Neural progenitor cell (in vitro differentiated cells): Measurements from ENCODE around the gene ZXDA. TPM values are rescaled to one million over a fixed set of nuclear protein-coding genes. Genes with fewer than 3 reads are reported as not detected.

Source experiments
- DNase-seq: peaks from one replicate; pipeline ENCODE4 v3.0.0-alpha.2; 2016; ENCODE audit warnings: low spot score
- H2AFZ ChIP-seq: fragments of 200-600 bp; sonication (generic); replicated peaks from 2 replicates; pipeline ENCODE4 v1.6.1; 2016; ENCODE audit warnings: antibody characterized with exemption
- H3F3A ChIP-seq: fragments of 200-600 bp; sonication (generic); 2 replicates; pipeline ENCODE4 v1.6.1; 2016; ENCODE audit warnings: antibody characterized with exemption, low read depth
- H3K27ac ChIP-seq: fragments of 200-600 bp; sonication (generic); 2 replicates; pipeline ENCODE4 v1.5.1; 2016; ENCODE audit warnings: mild to moderate bottlenecking
- H3K27me3 ChIP-seq: fragments of 200-600 bp; sonication (generic); 2 replicates; pipeline ENCODE4 v1.6.1; 2016; ENCODE audit warnings: mild to moderate bottlenecking, moderate library complexity
- H3K36me3 ChIP-seq: fragments of 200-600 bp; sonication (generic); 2 replicates; pipeline ENCODE4 v1.5.1; 2016
- H3K4me1 ChIP-seq: fragments of 200-600 bp; sonication (generic); 2 replicates; pipeline ENCODE4 v1.6.1; 2016; ENCODE audit warnings: mixed run types
- H3K4me2 ChIP-seq: fragments of 200-600 bp; sonication (generic); 2 replicates; pipeline ENCODE4 v1.6.1; 2016
- H3K4me3 ChIP-seq: fragments of 200-600 bp; sonication (generic); 2 replicates; pipeline ENCODE4 v1.5.1; 2016
- H3K79me2 ChIP-seq: fragments of 200-600 bp; sonication (generic); 2 replicates; pipeline ENCODE4 v1.6.1; 2016; ENCODE audit warnings: low read depth
- H3K9ac ChIP-seq: fragments of 200-600 bp; sonication (generic); 2 replicates; pipeline ENCODE4 v1.6.1; 2016
- H3K9me3 ChIP-seq: fragments of 200-600 bp; sonication (generic); 2 replicates; pipeline ENCODE4 v1.5.1; 2016; ENCODE audit warnings: low read depth
- H4K20me1 ChIP-seq: fragments of 200-600 bp; sonication (generic); 2 replicates; pipeline ENCODE4 v1.6.1; 2016; ENCODE audit warnings: low read depth
- H3K27ac Mint-ChIP-seq: 3 replicates; pipeline ENCODE4 v1.8.0; 2021; ENCODE audit warnings: mixed read lengths
- H3K27me3 Mint-ChIP-seq: 2 replicates; pipeline ENCODE4 v1.8.0; 2022; ENCODE audit warnings: low read depth, mild to moderate bottlenecking, inconsistent platforms, moderate library complexity, mixed read lengths; ENCODE audit not compliant: insufficient read depth
- H3K36me3 Mint-ChIP-seq: 3 replicates; pipeline ENCODE4 v1.8.0; 2021; ENCODE audit warnings: mixed read lengths
- H3K4me1 Mint-ChIP-seq: 3 replicates; pipeline ENCODE4 v1.8.0; 2021; ENCODE audit warnings: mixed read lengths
- H3K4me3 Mint-ChIP-seq: 3 replicates; pipeline ENCODE4 v1.8.0; 2021; ENCODE audit warnings: mild to moderate bottlenecking, moderate library complexity, mixed read lengths
- H3K9me3 Mint-ChIP-seq: 3 replicates; pipeline ENCODE4 v1.8.0; 2020; ENCODE audit warnings: mixed read lengths
- EZH2 ChIP-seq: fragments of 200-600 bp; sonication (generic); IDR thresholded peaks from 2 replicates; pipeline ENCODE4 v1.6.1; 2017; ENCODE audit warnings: antibody characterized with exemption, mild to moderate bottlenecking, moderate library complexity
- EZH2phosphoT487 ChIP-seq: fragments of 200-600 bp; sonication (generic); IDR thresholded peaks from 2 replicates; pipeline ENCODE4 v1.6.1; 2017; ENCODE audit warnings: antibody characterized with exemption
- total RNA-seq: library from RNA; depleted of rRNA; stranded (reverse); fragments of >200 nt; gene quantifications from 2 replicates; pipeline ENCODE4 v1.2.3, GENCODE V29; 2015; ENCODE audit warnings: low replicate concordance
- TF ChIP-seq, protein P1 (sequence below): fragments of 200-600 bp; sonication (generic); IDR thresholded peaks from 2 replicates; pipeline ENCODE4 v1.5.1; 2017; ENCODE audit warnings: antibody characterized with exemption, mild to moderate bottlenecking

ZXDA gene
- total RNA-seq, 1 donor from 2014 or later: not detected

DNA sequence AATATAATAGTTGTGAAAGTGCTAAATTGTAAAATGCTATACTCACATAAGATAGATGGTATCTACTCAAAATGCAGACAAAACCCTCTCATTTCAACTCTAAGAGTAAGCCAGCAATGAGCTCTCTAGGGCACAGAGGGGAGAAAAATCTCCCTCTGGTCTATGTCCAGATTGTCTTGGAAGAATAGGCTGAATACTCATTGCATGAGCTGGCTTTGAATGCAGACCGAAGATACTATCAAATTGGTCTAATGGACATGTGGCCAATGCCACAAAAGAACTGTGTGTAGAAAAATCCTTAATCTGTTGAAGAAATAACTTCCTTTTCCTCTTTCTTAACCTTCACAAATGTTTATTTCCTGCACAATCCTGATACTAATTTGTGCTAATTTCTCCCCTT is 3.5 kb downstream of the ZXDA start:
- Mint-ChIP-seq H3K4me3 (no peak overlapping the region), H3K9me3 (peaks cover 12% of the 10 kb centered on the region), H3K27me3 (peaks cover 2% of the 10 kb centered on the region), H3K4me1 (peaks cover 3% of the 10 kb centered on the region), H3K36me3 (no peaks in the 10 kb centered on the region), H3K27ac (no peak overlapping the region)
- H3K27ac ChIP-seq: no peak overlapping the region
- no peak overlapping the region for H2AFZ ChIP-seq
- no peaks in the 10 kb centered on the region for H3K79me2 ChIP-seq
- H4K20me1 ChIP-seq: no peaks in the 10 kb centered on the region
- no peaks in the 10 kb centered on the region for H3K27me3 ChIP-seq
- no peak overlapping the region for H3K9ac ChIP-seq
- no peaks in the 10 kb centered on the region for H3K36me3 ChIP-seq
- peaks cover 19% of the 10 kb centered on the region for H3K9me3 ChIP-seq
- no peak for TF ChIP-seq EZH2
- TF ChIP-seq, protein P1, sequence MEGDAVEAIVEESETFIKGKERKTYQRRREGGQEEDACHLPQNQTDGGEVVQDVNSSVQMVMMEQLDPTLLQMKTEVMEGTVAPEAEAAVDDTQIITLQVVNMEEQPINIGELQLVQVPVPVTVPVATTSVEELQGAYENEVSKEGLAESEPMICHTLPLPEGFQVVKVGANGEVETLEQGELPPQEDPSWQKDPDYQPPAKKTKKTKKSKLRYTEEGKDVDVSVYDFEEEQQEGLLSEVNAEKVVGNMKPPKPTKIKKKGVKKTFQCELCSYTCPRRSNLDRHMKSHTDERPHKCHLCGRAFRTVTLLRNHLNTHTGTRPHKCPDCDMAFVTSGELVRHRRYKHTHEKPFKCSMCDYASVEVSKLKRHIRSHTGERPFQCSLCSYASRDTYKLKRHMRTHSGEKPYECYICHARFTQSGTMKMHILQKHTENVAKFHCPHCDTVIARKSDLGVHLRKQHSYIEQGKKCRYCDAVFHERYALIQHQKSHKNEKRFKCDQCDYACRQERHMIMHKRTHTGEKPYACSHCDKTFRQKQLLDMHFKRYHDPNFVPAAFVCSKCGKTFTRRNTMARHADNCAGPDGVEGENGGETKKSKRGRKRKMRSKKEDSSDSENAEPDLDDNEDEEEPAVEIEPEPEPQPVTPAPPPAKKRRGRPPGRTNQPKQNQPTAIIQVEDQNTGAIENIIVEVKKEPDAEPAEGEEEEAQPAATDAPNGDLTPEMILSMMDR: no peak
- TF ChIP-seq EZH2phosphoT487: no peak
- no peak overlapping the region for H3K4me3 ChIP-seq
- H3K4me1 ChIP-seq: no peaks in the 10 kb centered on the region
- DNase-seq: no peak
- no peak overlapping the region for H3K4me2 ChIP-seq
- H3F3A ChIP-seq: no peaks in the 10 kb centered on the region

DNA sequence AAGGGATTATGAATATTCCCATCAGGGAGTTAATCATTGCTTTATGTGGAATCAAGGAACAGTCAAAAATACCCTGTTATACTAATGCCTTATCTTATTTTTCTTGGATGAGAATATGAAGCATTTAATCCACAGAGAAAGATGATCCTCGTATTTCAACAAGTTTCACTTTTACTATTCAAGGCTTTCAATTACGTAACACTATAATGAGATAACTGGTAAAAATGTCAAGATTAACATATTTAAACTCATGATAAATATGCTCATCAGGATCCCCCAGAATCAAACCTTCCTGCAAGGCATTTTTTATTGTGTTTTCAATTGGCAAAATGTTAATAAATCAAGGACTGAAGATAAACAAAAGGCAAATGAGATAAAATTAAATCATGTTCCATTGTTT is 5.1 kb downstream of the ZXDA start:
- no peak overlapping the region for H2AFZ ChIP-seq
- no peak overlapping the region for H3K4me2 ChIP-seq

DNA sequence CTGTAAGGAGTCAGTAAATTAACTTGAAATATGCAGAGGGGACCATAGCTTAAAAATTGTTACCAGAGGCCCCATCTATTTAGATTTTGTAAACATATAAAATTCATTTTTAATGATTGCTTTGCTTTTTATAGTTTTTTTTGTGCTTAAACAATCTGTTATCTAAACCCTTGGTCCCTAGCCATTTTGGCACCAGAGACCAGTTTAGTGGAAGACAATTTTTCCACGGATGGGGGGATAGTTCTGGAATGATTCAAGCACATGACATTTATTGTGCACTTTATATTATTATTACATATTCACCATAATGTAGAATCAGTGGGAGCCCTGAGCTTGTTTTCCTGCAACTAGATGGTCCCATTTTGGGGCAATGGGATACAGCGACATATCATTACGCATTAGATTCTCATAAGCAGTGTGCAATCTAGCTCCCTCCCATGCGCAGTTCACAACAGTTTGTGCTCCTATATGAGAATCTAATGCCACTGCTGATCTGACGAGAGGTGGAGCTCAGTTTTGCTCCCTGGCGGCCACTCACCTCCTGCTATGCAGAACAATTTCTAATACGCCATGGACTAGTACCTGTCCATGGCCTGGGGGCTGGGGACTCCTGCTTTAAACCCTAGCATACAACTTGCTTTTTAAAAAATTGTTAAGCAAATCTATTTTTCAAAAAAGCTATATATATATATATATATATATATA is 5.9 kb downstream of the ZXDA start:
- H3K27me3 ChIP-seq: no peaks in the 10 kb centered on the region
- H3K4me3 ChIP-seq: no peak overlapping the region
- no peak overlapping the region for H3K27ac ChIP-seq
- no peaks in the 10 kb centered on the region for H3K4me1 ChIP-seq
- H3K27me3 Mint-ChIP-seq: no peaks in the 10 kb centered on the region
- H3K36me3 ChIP-seq: no peaks in the 10 kb centered on the region
- H3K9me3 ChIP-seq: peaks cover 40% of the 10 kb centered on the region
- H3K9ac ChIP-seq: no peak overlapping the region
- no peak overlapping the region for H3K27ac Mint-ChIP-seq
- DNase-seq: no peak
- no peaks in the 10 kb centered on the region for H4K20me1 ChIP-seq
- H3K4me1 Mint-ChIP-seq: no peaks in the 10 kb centered on the region
- H3F3A ChIP-seq: no peaks in the 10 kb centered on the region
- H3K4me2 ChIP-seq: no peak overlapping the region
- H3K79me2 ChIP-seq: no peaks in the 10 kb centered on the region
- peaks cover 2% of the 10 kb centered on the region for H3K9me3 Mint-ChIP-seq
- H2AFZ ChIP-seq: no peak overlapping the region
- H3K4me3 Mint-ChIP-seq: no peak overlapping the region
- TF ChIP-seq EZH2: no peak
- no peak for TF ChIP-seq EZH2phosphoT487
- TF ChIP-seq, protein P1: no peak
- H3K36me3 Mint-ChIP-seq: no peaks in the 10 kb centered on the region

More for the DNA sequence above, 5.1 kb downstream of the ZXDA start:
- H3K27me3 Mint-ChIP-seq: no peaks in the 10 kb centered on the region
- no peaks in the 10 kb centered on the region for H3K27me3 ChIP-seq
- H3K27ac Mint-ChIP-seq: no peak overlapping the region
- no peak overlapping the region for H3K4me3 Mint-ChIP-seq
- peaks cover 2% of the 10 kb centered on the region for H3K9me3 Mint-ChIP-seq
- H3K27ac ChIP-seq: no peak overlapping the region
- H3K36me3 ChIP-seq: no peaks in the 10 kb centered on the region
- H3K9me3 ChIP-seq: peaks cover 33% of the 10 kb centered on the region
- no peaks in the 10 kb centered on the region for H3K36me3 Mint-ChIP-seq
- H4K20me1 ChIP-seq: no peaks in the 10 kb centered on the region
- no peak for DNase-seq
- no peaks in the 10 kb centered on the region for H3F3A ChIP-seq
- H3K9ac ChIP-seq: no peak overlapping the region
- H3K79me2 ChIP-seq: no peaks in the 10 kb centered on the region
- TF ChIP-seq, protein P1: no peak
- TF ChIP-seq EZH2 (no peak), EZH2phosphoT487 (no peak)
- no peaks in the 10 kb centered on the region for H3K4me1 ChIP-seq
- no peaks in the 10 kb centered on the region for H3K4me1 Mint-ChIP-seq
- H3K4me3 ChIP-seq: no peak overlapping the region
